Lower leg skin (tissue), 3 donors: Measurements from ENCODE around the gene CYGB.

ENCODE experiments used
- CTCF ChIP-seq, 3 donors: fragments of 450-650 bp; IDR thresholded peaks; one replicate each; pipeline ENCODE4 v1.5.1; 2016; ENCODE audit warnings: antibody characterized with exemption in 3 of 3, mild to moderate bottlenecking in 3 of 3, moderate library complexity in 2 of 3
- POLR2A ChIP-seq, 2 donors: fragments of 450-650 bp; IDR thresholded peaks; one replicate each; pipeline ENCODE4 v1.6.1; 2016 to 2017; ENCODE audit warnings: antibody characterized with exemption in 2 of 2, mild to moderate bottlenecking in 1 of 2, moderate library complexity in 1 of 2

- TF ChIP-seq POLR2A (IDR thresholded peaks at IDR 0.05) (no peak), CTCF (IDR thresholded peaks at IDR 0.05) (no peak)
These were observed 49.9 kb downstream of the CYGB start for GRCh38 chr17:76487451-76488192.
